ENCODE data around the gene TCN2. TPM values are rescaled to one million over a fixed set of nuclear protein-coding genes. Genes with fewer than 3 reads are reported as not detected.
"Not testable (repeated sequence)": the region's sequence is repeated elsewhere in the genome, so short reads cannot be mapped to it uniquely, and the experiment has no call there.

Gene TCN2
- total RNA-seq, 4 donors from 2014 or later = 14.2 to 42.7 (median 33.3) TPM

- ATAC-seq = no peak
- TF ChIP-seq EP300 (IDR thresholded peaks at IDR 0.05) (no peak), POLR2AphosphoS5 (IDR thresholded peaks at IDR 0.05) (no peak), POLR2A (IDR thresholded peaks at IDR 0.05) (no peak), CTCF (IDR thresholded peaks at IDR 0.05) (no peak)
- 60% methylated on average over 1 of the region's 6 CpGs; no CpG with 5 or more reads in 1 of the 2 donors for whole genome bisulfite sequencing, 2 donors (ENCODE audit: low coverage in 1 of 2)
- H3K27ac ChIP-seq = no peak overlapping the region
- no peak overlapping the region for H3K4me3 ChIP-seq
- H3K4me1 ChIP-seq = no peaks in the 10 kb centered on the region
- H3K27me3 ChIP-seq = peaks cover 21% of the 10 kb centered on the region
- H3K9me3 ChIP-seq = no peaks in the 10 kb centered on the region
- H3K36me3 ChIP-seq = no peaks in the 10 kb centered on the region
These were observed 44.6 kb upstream of the TCN2 start for GRCh38 chr22:30562366-30562765.

GRCh38 chr22:30564045-30564760, 42.8 kb upstream of the TCN2 start:
- H3K36me3 ChIP-seq = no peaks in the 10 kb centered on the region
- H3K27ac ChIP-seq = no peak overlapping the region

GRCh38 chr22:30564761-30565119, 42.2 kb upstream of the TCN2 start:
- WGBS, 2 donors (ENCODE audit: low coverage in 1 of 2) = 31% methylated on average over 2 of the region's 3 CpGs; no CpG with 5 or more reads in 1 of the 2 donors
- TF ChIP-seq EP300 (IDR thresholded peaks at IDR 0.05) (no peak), POLR2AphosphoS5 (IDR thresholded peaks at IDR 0.05) (no peak), CTCF (IDR thresholded peaks at IDR 0.05) (no peak), POLR2A (IDR thresholded peaks at IDR 0.05) (no peak)
- ATAC-seq = no peak

More at GRCh38 chr22:30564045-30564760, 42.8 kb upstream of the TCN2 start:
- TF ChIP-seq POLR2AphosphoS5 (IDR thresholded peaks at IDR 0.05) (no peak), EP300 (IDR thresholded peaks at IDR 0.05) (no peak), POLR2A (IDR thresholded peaks at IDR 0.05) (no peak), CTCF (IDR thresholded peaks at IDR 0.05) (no peak)
- no peak overlapping the region for H3K4me3 ChIP-seq
- no peaks in the 10 kb centered on the region for H3K9me3 ChIP-seq
- 60 to 77% methylated on average over 2 to 5 of the region's 8 CpGs for WGBS, 2 donors (ENCODE audit: low coverage in 1 of 2)
- no peaks in the 10 kb centered on the region for H3K4me1 ChIP-seq
- H3K27me3 ChIP-seq = peaks cover 33% of the 10 kb centered on the region
- no peak for ATAC-seq

GRCh38 chr22:30565341-30565740, 41.6 kb upstream of the TCN2 start:
- no peaks in the 10 kb centered on the region for H3K36me3 ChIP-seq
- H3K27ac ChIP-seq = no peak overlapping the region
- ATAC-seq = no peak
- H3K4me1 ChIP-seq = no peaks in the 10 kb centered on the region
- WGBS, 2 donors (ENCODE audit: low coverage in 1 of 2) = 30% methylated on average over 2 of the region's 4 CpGs; no CpG with 5 or more reads in 1 of the 2 donors
- peaks cover 33% of the 10 kb centered on the region for H3K27me3 ChIP-seq
- H3K9me3 ChIP-seq = no peaks in the 10 kb centered on the region
- no peak overlapping the region for H3K4me3 ChIP-seq
- TF ChIP-seq EP300 (IDR thresholded peaks at IDR 0.05) = no peak
- no peak for TF ChIP-seq POLR2AphosphoS5 (IDR thresholded peaks at IDR 0.05)
- TF ChIP-seq POLR2A (IDR thresholded peaks at IDR 0.05) = no peak

More at GRCh38 chr22:30564761-30565119, 42.2 kb upstream of the TCN2 start:
- no peak overlapping the region for H3K4me3 ChIP-seq
- no peaks in the 10 kb centered on the region for H3K36me3 ChIP-seq
- H3K27me3 ChIP-seq = peaks cover 33% of the 10 kb centered on the region
- no peaks in the 10 kb centered on the region for H3K9me3 ChIP-seq
- H3K4me1 ChIP-seq = no peaks in the 10 kb centered on the region
- H3K27ac ChIP-seq = no peak overlapping the region

GRCh38 chr22:30566125-30566524, 40.8 kb upstream of the TCN2 start:
- TF ChIP-seq CTCF (IDR thresholded peaks at IDR 0.05) = no peak
- TF ChIP-seq POLR2AphosphoS5 (IDR thresholded peaks at IDR 0.05) = no peak
- peaks cover 33% of the 10 kb centered on the region for H3K27me3 ChIP-seq
- H3K36me3 ChIP-seq = no peaks in the 10 kb centered on the region
- no peaks in the 10 kb centered on the region for H3K9me3 ChIP-seq
- no peak for ATAC-seq
- H3K27ac ChIP-seq = no peak overlapping the region
- WGBS, 2 donors (ENCODE audit: low coverage in 1 of 2) = 46 to 57% methylated on average over 3 to 6 of the region's 7 CpGs
- H3K4me1 ChIP-seq = no peaks in the 10 kb centered on the region
- H3K4me3 ChIP-seq = no peak overlapping the region

- H3K9me3 ChIP-seq, H3K4me1 ChIP-seq, H3K27ac ChIP-seq, H3K4me3 ChIP-seq, H3K36me3 ChIP-seq, ATAC-seq: not testable (repeated sequence)
- H3K27me3 ChIP-seq = peaks cover 22% of the 10 kb centered on the region
- WGBS, 2 donors (ENCODE audit: low coverage in 1 of 2) = 98 to 100% methylated on average over 6 of the region's 6 CpGs
These were observed 39.7 kb upstream of the TCN2 start for GRCh38 chr22:30567277-30567676.
